Amygdala (tissue), 56 donors: ENCODE results near the gene RBM28.

Experiments used
- DNase-seq, 56 donors: peaks; one replicate each; lab custom pipeline; 2025; lab: John Stamatoyannopoulos, UW

The RBM28 gene

GRCh38 chr7:128374041-128374440 is 30.3 kb upstream of the RBM28 start:
- no peak for DNase-seq

GRCh38 chr7:128373606-128374005 is 29.9 kb upstream of the RBM28 start:
- no peak for DNase-seq

DNA sequence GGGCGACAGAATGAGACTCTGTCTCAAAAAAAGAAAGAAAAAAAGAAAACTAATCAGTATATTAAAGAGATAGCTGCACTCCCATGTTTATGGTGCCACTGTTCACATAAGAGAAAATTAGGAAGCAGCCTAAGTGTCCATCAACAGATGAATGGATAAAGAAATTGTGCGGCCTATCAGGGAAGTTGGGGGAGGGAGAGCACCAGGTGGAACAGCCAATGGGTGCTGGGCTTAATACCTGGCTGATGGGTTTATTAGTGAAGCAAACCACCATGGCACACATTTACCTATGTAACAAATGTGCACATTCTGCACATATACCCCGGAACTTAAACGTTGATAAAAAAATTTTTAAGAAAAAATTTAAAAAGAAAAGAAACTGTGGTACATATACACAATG is 26.8 kb upstream of the RBM28 start:
- no peak for DNase-seq

GRCh38 chr7:128366986-128367385 is 23.3 kb upstream of the RBM28 start:
- no peak for DNase-seq

GRCh38 chr7:128366300-128366699 is 22.6 kb upstream of the RBM28 start:
- no peak for DNase-seq

DNA sequence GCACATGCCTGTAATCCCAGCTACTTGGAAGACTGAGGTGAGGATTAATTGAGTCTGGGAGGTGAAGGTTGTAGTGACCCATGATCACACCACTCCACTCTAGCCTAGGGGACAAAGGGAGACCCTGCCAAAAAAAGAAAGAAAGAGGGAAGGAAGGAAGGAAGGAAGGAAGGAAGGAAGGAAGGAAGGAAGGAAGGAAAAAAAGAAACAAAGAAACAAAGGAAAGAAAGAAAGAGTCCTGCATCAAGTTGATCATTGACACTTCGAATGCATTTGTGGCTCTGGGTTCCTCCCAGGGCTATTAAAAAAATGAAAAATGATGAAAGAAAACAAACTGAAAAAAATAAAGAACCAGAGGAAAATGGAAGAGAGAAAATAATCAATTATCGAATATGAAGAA is 21.7 kb upstream of the RBM28 start:
- DNase-seq = no peak

GRCh38 chr7:128364166-128364870 is 20.6 kb upstream of the RBM28 start:
- DNase-seq = no peak

- no peak for DNase-seq
These were observed 19.6 kb upstream of the RBM28 start for GRCh38 chr7:128363261-128363721.

DNA sequence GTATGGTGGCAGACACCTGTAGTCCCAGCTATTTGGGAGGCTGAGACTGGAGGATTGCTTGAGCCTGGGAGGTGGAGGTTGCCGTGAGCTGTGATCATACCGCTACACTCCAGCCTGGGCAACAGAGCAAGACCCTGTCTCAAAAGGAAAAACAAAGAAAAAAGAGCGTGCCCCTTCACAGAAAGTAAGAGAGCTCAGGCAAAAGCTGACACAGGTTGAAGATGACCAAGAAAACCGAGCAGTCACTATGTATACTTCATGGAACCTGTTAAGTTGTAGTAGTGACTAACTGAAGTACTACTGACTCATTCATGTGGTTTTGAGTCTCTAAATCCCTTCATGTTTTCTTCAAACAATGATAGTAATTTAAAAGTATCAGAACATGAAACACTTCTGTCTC is 19.0 kb upstream of the RBM28 start:
- DNase-seq = no peak

- DNase-seq = peak in 25 of 56 donors; percentile 16 to 72 (median 41)
These were observed 18.0 kb upstream of the RBM28 start, which contains the start of gene PRRT4 for GRCh38 chr7:128361411-128362379. Gene PRRT4, minus strand, starts transcription at chr7:128361690.

DNA sequence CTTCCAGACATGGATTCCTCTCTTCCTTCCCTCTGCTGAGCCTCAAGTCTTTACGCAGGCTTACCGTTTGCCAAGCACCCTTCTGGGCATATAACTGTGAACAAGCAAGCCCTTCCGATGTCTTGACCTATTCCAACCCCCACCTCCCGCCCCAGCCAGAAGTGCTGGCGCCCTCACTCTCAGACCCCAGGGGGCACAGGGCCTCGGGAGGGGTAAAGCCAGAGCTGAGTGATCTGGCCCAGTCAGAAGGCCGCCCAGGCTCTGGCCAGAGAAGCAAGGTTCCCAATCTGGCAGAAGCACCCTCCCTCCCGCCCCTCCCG is 16.6 kb upstream of the RBM28 start:
- DNase-seq = no peak

GRCh38 chr7:128359939-128360338 is 16.2 kb upstream of the RBM28 start:
- no peak for DNase-seq

DNA sequence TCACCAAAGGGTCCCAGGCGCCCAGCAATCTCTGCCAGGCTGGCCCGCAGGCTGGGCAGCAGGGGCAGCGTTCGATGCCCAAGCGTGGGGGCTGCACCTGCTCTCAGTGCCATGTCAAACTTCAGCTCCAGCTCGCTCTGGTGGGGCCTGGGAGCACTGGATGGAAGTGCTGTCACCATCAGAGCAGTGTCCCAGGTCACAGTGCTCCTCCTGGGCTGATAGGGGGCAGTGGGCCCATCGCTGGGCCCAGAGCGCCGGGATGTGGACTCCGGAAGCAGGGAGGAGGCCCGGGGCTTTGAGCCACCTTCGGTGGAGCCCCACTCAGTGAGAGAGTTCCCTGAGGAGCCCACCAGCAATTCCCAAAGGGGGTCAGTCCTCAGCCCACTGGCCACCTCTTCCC is 15.6 kb upstream of the RBM28 start:
- DNase-seq = no peak

DNA sequence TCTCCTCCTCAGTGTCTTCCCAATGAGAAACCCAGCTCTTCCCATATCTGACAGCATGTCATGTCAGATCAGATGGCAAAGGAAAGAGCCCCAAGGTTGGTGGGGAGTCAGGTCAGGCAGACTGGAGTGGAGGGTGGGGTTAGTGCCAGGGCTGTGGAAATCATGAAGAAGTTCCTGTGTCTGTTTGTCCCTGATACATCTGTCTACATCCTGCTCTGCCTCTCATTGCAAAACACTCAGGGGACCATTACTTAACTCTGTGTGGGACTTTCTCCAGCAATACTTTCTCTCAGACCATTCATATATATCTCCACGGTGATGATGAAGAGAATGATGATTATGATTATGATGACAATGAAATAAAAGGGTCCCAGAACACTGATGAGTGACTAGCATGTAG is 14.5 kb upstream of the RBM28 start:
- DNase-seq = no peak

DNA sequence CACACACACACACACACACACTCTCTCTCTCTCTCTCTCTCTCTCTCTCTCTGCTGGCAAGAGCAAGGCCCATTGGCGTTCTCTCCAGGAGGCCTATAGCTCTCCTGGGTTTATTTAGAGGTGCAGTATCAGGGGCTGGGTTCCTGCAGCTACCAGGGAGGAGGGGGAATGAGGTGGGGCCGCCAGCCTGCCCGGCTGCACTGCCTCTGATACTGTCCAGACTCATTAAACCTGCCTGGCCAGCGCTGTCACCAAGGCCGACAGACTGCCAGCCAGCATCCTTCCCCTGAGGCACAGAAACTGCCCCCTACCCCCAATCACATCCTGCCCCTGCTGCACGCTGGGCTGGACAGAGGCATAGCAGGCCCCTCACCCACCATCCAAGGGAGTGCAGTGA is 13.5 kb upstream of the RBM28 start:
- DNase-seq = no peak

DNA sequence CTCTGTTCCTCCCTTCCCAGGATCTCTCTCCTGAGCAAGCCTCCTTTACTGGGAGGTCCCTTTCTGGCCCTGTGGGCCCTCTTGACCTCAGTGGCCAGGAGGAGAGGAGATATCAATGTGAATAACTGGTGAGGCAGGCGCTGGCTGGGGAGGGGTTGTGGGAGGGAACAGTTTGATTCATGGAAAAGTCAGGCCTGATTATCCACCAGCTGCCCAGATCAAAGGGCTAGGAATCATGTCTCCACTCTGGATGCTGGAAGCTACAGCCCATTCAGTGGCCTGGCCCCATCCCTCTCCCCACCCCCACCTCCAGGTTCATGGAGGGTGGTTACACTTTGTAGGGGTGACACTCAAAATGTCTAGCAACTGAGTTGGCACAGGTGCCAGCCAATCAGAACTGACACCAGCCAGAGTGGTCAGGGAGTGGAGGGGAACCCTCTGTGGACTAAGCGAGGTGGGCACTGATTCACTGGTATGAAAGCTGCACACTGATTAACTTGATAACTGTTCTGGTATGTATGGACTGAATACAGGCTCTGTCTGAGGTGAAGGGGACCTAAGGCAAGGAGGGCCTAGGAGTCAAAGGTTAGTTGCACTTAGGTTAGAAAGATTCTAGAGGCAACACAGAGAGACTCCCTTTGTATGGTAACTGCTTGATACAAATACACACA is 13.0 kb upstream of the RBM28 start:
- DNase-seq = no peak

GRCh38 chr7:128353610-128354009 is 9.9 kb upstream of the RBM28 start:
- no peak for DNase-seq

DNA sequence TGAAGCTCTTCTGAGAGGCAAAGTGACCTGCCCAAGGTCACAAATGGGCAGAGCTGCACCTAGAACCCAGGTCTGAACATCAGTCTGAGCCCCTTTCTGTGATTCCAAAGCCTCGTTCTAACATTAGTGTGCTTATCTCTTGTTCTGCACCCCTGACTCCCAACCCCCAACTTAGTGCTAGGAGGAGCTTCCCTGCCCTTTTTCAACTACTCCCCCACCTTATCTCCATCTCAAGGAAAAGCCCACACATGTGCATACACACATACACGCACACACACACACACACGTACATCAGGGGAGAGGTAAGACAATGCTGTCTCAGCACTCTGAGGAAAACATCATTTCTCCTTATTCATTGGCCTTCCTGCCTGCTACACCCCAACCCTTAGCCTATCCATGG is 9.5 kb upstream of the RBM28 start:
- no peak for DNase-seq

DNA sequence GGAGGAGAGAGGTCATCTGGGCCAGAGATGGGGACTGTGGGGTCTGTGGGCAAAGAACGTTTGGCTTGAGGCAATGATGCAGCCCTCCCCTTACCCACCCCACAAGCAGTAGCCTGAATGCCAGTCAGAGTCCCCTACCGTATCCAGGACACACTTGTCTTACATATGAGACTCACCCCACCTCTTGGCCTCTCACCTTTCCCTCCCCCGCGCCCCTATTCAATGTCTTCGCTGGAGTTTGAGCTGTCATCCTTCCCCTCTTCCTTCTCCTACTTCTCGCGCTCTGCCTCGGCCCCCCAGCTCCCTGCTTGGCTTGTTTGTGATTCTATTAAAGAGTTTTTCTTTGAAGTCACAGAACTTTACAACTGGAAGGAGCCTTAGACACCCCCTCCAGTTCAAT is 8.9 kb upstream of the RBM28 start:
- no peak for DNase-seq

DNA sequence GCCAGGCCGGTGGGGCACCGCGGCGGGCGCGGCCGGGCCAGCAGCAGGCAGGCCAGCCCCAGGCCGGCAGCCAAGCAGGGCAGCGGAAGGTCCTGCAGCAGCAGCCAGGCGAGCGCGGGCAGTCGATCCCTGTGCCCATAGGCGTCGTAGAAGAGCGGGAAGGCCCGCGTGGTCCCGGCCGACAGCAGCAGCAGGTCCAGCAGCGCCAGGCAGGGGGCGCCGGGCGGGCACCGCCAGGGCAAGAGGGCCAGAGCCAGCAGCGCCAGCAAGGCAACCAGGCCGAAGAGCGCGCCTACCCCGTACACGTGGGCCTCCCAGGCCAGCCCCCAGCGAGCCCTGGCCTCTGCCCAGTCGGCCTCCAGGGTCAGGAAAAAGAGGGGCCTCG is 8.4 kb upstream of the RBM28 start:
- peak in 22 of 56 donors; percentile 5 to 68 (median 28) for DNase-seq
